Natural killer cell (primary cell): Measurements from ENCODE around the gene SRD5A2. TPM values are rescaled to one million over a fixed set of nuclear protein-coding genes. Genes with fewer than 3 reads are reported as not detected.

ENCODE experiments used
- ATAC-seq, 3 donors: fragments of 150-1000 bp in 2 of 3; fragments of 200-7000 bp in 1 of 3; cut with Tn5 transposase; 1 replicate in 1 of 3; 2 replicates in 2 of 3; pipeline ENCODE4 v1.10.0; 2021; ENCODE audit warnings: mild to moderate bottlenecking in 2 of 3, moderate library complexity in 2 of 3
- DNase-seq, 2 donors: peaks; one replicate each; pipeline versions ENCODE4 v3.0.0 to v3.0.0-alpha.2; 2013 to 2021; ENCODE audit warnings: mixed read lengths in 1 of 2
- H3K27ac ChIP-seq: one replicate; pipeline ENCODE4 v1.5.1; 2013; ENCODE audit warnings: mild to moderate bottlenecking, low read length
- H3K27me3 ChIP-seq: one replicate; pipeline ENCODE4 v1.6.1; 2013; ENCODE audit warnings: low read length; ENCODE audit not compliant: control insufficient read depth, insufficient read depth
- H3K36me3 ChIP-seq: one replicate; pipeline ENCODE4 v1.6.1; 2013; ENCODE audit warnings: low read length; ENCODE audit not compliant: control insufficient read depth, insufficient read depth
- H3K4me1 ChIP-seq: one replicate; pipeline ENCODE4 v1.6.1; 2013; ENCODE audit warnings: low read length; ENCODE audit not compliant: control insufficient read depth, insufficient read depth
- H3K4me3 ChIP-seq: one replicate; pipeline ENCODE4 v1.5.1; 2013; ENCODE audit warnings: low read length
- H3K9me3 ChIP-seq: one replicate; pipeline ENCODE4 v1.6.1; 2013; ENCODE audit warnings: low read length; ENCODE audit not compliant: control insufficient read depth, insufficient read depth
- H3K27ac Mint-ChIP-seq, 2 donors: one replicate each; pipeline ENCODE4 v1.8.0; 2022; ENCODE audit warnings: mild to moderate bottlenecking in 2 of 2, mixed read lengths in 2 of 2, moderate library complexity in 1 of 2
- H3K27me3 Mint-ChIP-seq, 2 donors: one replicate each; pipeline ENCODE4 v1.8.0; 2022; ENCODE audit warnings: low read depth in 2 of 2, mixed read lengths in 2 of 2
- H3K36me3 Mint-ChIP-seq: one replicate; pipeline ENCODE4 v1.8.0; 2022; ENCODE audit warnings: mixed read lengths
- H3K4me1 Mint-ChIP-seq, 2 donors: one replicate each; pipeline ENCODE4 v1.8.0; 2022; ENCODE audit warnings: mixed read lengths in 2 of 2
- H3K4me3 Mint-ChIP-seq: one replicate; pipeline ENCODE4 v1.8.0; 2022; ENCODE audit warnings: mild to moderate bottlenecking, moderate library complexity, mixed read lengths
- H3K9me3 Mint-ChIP-seq, 2 donors: one replicate each; pipeline ENCODE4 v1.8.0; 2022; ENCODE audit warnings: mixed read lengths in 2 of 2
- CTCF ChIP-seq: fragments of 200-600 bp; IDR thresholded peaks from one replicate; pipeline ENCODE4 v1.8.0; 2022; ENCODE audit warnings: antibody characterized with exemption
- WGBS: methylation state at CpG from one replicate; pipeline ENCODE4 v1.1.7; 2013; ENCODE audit warnings: missing lambda C conversion rate; ENCODE audit not compliant: insufficient coverage; 5-methylcytosine and 5-hydroxymethylcytosine counted together
- intact Hi-C: fragments of 100-400 bp; cut with micrococcal nuclease; formaldehyde crosslinking; loops from one replicate; pipeline ENCODE4 v1.14.2; 2022
- total RNA-seq, 4 donors: library from RNA; stranded (reverse); fragments of 120-200 nt in 1 of 4; gene quantifications; one replicate each; pipeline versions ENCODE4 v1.2.3 to v1.2.4, GENCODE V29; 2013 to 2022

SRD5A2 gene
- total RNA-seq, 3 donors from 2014 or later (not counting 1 experiment from before 2014, with no cell fraction given): not detected

- Mint-ChIP-seq H3K27me3 (peaks cover 0 to 24% of the 10 kb centered on the region in 2 donors), H3K4me1 (peaks cover 0 to 4% of the 10 kb centered on the region in 2 donors), H3K36me3 (no peaks in the 10 kb centered on the region), H3K9me3 (no peaks in the 10 kb centered on the region), H3K4me3 (no peak overlapping the region), H3K27ac (no peak overlapping the region)
- Histone ChIP-seq H3K36me3 (no peaks in the 10 kb centered on the region), H3K4me3 (no peak overlapping the region), H3K4me1 (no peaks in the 10 kb centered on the region), H3K27me3 (no peaks in the 10 kb centered on the region), H3K27ac (no peak overlapping the region), H3K9me3 (no peaks in the 10 kb centered on the region)
- TF ChIP-seq CTCF: no peak
- no peak for ATAC-seq
- DNase-seq: no peak
- 94% methylated on average over 4 of the region's 4 CpGs for WGBS
- intact Hi-C loops: loop anchor here (1.0 kb wide), 1 partner anchor 810 kb away; no protein-coding TSS in a partner anchor
Observed at GRCh38 chr2:31524592-31524991, 56.1 kb downstream of the SRD5A2 start.

- DNase-seq (peak; percentile 25 to 64), ATAC-seq (no peak)
- Mint-ChIP-seq H3K27me3 (peaks cover 0 to 18% of the 10 kb centered on the region in 2 donors), H3K4me1 (peaks cover 0 to 4% of the 10 kb centered on the region in 2 donors), H3K27ac (no peak overlapping the region), H3K36me3 (no peaks in the 10 kb centered on the region), H3K9me3 (no peaks in the 10 kb centered on the region), H3K4me3 (no peak overlapping the region)
- Histone ChIP-seq H3K4me3 (no peak overlapping the region), H3K27ac (no peak overlapping the region), H3K27me3 (no peaks in the 10 kb centered on the region), H3K36me3 (no peaks in the 10 kb centered on the region), H3K4me1 (no peaks in the 10 kb centered on the region), H3K9me3 (no peaks in the 10 kb centered on the region)
- WGBS: 22% methylated on average over 4 of the region's 8 CpGs
- TF ChIP-seq CTCF: peak; percentile 72
- intact Hi-C loops: loop anchor here (1.0 kb wide), 1 partner anchor 810 kb away; no protein-coding TSS in a partner anchor
Observed at GRCh38 chr2:31523871-31524492, 56.8 kb downstream of the SRD5A2 start.

GRCh38 chr2:31522786-31523185 lies 58.0 kb downstream of the SRD5A2 start:
- peaks cover 0 to 4% of the 10 kb centered on the region in 2 donors for H3K4me1 Mint-ChIP-seq

More at GRCh38 chr2:31522786-31523185, 58.0 kb downstream of the SRD5A2 start:
- H3K36me3 ChIP-seq: no peaks in the 10 kb centered on the region
- WGBS: 90% methylated on average over 4 of the region's 4 CpGs
- intact Hi-C loops: no loop called here
- no peaks in the 10 kb centered on the region for H3K27me3 ChIP-seq
- Mint-ChIP-seq H3K9me3 (no peaks in the 10 kb centered on the region), H3K36me3 (no peaks in the 10 kb centered on the region), H3K4me3 (no peak overlapping the region), H3K27ac (no peak overlapping the region), H3K27me3 (peaks cover 0 to 18% of the 10 kb centered on the region in 2 donors)
- TF ChIP-seq CTCF: no peak
- H3K27ac ChIP-seq: no peak overlapping the region
- no peak for DNase-seq
- no peaks in the 10 kb centered on the region for H3K9me3 ChIP-seq
- no peak for ATAC-seq
- no peak overlapping the region for H3K4me3 ChIP-seq
- no peaks in the 10 kb centered on the region for H3K4me1 ChIP-seq
